CD4-positive, alpha-beta T cell treated with Interleukin-6 for 4 hours (primary cell): ENCODE results near the gene PRR14.
"Not testable (repeated sequence)": the region's sequence is repeated elsewhere in the genome, so short reads cannot be mapped to it uniquely, and the experiment has no call there.

Experiments
- DNase-seq: peaks from one replicate; pipeline ENCODE4 v3.0.0-alpha.2; 2020; ENCODE audit warnings: mixed read lengths

PRR14 gene

DNA sequence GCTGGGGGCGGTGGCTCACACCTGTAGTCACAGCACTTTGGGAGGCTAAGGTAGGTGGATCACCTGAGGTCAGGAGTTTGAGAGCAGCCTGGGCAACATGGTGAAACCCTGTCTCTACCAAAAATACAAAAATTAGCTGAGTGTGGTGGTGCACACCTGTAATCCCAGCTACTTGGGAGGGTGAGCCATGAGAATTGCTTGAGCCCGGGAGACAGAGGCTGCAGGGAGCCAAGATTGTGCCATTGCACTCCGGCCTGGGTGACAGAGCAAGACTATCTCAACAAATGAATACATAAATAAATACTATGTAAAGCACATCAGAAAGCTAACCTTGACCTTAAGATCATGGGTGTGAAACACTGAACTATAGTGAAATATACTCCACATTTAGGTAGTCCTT lies 45.9 kb downstream of the PRR14 start:
- DNase-seq: not testable (repeated sequence)

DNA sequence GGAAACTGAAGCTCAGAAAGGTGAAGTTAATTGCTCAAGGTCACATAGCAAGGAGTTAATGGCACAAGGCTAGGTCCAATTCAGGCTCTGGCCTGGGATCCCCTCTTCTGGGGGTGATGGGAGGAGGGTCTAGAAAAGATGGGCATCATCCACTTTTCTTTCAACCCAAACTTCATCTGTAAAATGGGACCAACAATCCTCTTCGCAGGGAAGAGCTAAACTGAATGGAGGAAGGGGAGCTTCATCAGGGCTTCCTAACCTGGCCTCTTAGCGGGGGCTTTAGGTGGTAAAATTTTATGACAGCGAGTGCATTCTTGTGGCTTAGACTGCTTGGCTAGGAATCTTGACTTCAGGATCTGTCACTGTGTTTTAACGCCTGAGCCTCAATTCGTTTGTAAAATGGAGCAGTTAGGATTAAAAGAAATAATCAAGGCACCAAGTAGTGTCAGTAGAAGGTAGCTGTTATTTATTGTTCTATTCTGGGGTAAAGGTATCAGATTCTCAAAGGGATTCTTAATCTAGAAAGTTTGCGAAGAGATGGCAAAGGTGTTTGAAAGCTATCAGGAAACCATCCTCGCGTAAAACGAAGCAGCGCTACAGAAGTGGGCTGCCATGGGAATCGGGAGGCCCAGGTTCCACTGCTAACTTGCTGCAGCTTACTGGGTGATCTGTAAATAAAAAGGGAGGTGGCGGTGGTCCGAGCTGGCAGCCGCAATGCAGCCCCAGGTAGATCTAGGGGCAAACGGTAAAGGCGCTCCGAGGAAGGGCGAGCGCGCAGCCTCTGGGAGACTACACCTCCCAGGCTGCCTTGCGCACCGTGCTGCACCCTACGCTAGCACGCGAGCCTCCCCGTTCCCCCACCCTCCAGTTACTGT lies 46.7 kb downstream of the PRR14 start:
- no peak for DNase-seq

- DNase-seq: peak; percentile 99
Observed at GRCh38 chr16:30698139-30698815, 47.5 kb downstream of the PRR14 start.

DNA sequence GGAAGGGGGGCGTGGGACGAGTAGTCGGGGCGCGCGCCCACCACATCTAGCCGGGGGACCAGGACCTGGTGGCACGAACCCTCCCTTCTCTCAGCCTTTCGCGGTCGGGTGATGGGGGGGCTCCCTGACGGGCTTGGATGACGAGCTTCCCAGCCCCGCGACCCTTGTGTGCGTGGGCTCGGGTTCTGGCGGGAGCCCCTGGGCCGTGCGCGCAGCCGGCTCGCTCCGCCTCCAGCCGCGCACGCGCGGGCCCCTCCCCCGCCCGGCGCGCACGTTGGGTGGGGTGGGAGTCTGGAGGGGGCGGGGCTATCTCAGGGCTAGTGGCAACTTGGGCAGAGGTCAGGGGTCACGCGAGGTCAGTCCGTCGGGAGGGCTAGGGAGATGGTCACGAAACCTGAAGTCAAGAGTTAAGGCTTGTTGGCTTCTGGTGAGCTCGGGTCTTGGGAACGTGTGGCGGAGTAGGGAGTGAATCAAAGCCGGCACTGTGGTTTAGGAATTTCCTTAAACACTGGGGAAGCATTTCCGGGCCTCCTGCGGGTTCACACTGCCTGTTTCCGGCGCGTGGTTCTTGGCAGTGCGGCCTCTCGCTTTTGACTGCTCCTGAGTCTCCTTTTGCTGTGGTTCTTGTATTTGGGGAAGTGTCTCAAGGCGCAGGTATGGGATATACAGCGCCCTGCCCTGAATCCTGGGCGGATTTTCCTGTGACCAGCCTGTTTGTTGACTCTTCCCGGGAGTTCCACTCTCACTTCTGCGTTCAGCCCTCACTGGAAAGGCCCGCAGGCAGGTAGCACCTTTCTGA lies 48.3 kb downstream of the PRR14 start, which contains the start of gene SRCAP:
Gene SRCAP, plus strand, starts transcription at position 356 of the 799 bp plus-strand sequence. CDS start 1,654 bp downstream, outside the sequence.
- DNase-seq: peak; percentile 89

DNA sequence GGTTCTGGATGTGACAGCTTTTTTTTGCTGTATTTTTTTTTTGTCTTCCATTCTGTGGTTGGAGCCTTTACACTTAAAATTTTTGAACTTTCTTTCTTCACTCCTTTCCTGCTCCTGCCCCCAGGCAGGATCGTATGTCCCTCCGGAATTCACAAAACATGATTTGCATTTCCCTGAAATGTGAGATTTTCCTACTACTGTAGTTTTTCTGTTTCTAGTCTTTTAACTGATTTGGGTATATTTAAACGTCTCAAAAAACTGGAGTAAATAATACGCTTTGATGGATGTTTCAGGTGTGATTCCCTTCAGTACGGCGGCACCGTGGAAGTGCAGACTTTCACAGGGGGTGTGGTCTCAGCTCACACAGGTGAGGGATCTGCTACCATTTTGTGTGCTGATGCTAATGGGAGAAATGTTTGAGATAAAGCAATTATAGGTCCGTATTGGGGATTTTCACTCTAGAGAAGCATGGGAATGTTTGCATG lies 48.9 kb downstream of the PRR14 start:
- no peak for DNase-seq

DNA sequence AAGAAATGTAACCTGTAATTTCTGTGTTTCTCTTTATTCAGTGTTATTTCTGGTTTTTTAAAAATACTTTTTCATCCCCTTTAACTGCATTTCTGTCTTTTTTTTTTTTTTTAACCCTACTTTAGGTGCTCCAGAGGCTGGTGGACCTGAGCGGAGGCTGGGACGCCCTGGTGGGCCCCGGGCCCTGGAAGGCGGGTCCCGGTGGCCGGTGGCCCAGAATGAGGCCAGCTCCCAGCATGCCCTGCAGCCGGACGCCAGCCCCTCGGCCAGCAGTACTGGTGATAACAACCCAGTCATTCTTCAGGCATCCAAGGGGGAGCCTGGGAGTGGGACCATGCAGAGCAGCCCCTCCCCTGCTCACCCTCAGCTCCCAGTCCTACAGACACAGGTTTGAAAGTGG lies 49.7 kb downstream of the PRR14 start:
- DNase-seq: no peak

GRCh38 chr16:30700971-30701370 lies 50.2 kb downstream of the PRR14 start:
- DNase-seq: no peak

- DNase-seq: not testable (repeated sequence)
Observed at GRCh38 chr16:30703071-30703470, 52.3 kb downstream of the PRR14 start.

GRCh38 chr16:30703971-30704370 lies 53.2 kb downstream of the PRR14 start:
- DNase-seq: no peak
